T follicular helper cell (primary cell): ENCODE measurements around the gene NMRK1.

Experiments used
- DNase-seq: peaks from one replicate; pipeline ENCODE4 v3.0.0-alpha.2; 2020; ENCODE audit warnings: low read depth

Gene NMRK1

GRCh38 chr9:75063556-75064305 is 24.2 kb downstream of the NMRK1 start:
- no peak for DNase-seq

- DNase-seq, result no peak
These were observed 26.8 kb downstream of the NMRK1 start for GRCh38 chr9:75061169-75061568.

GRCh38 chr9:75054368-75055001 is 33.5 kb downstream of the NMRK1 start:
- no peak for DNase-seq

- no peak for DNase-seq
These were observed 34.1 kb downstream of the NMRK1 start for GRCh38 chr9:75053869-75054268.

- no peak for DNase-seq
These were observed 36.7 kb downstream of the NMRK1 start for GRCh38 chr9:75051285-75051684.

- DNase-seq, result no peak
These were observed 40.4 kb downstream of the NMRK1 start for GRCh38 chr9:75047506-75047905.

- no peak for DNase-seq
These were observed 41.1 kb downstream of the NMRK1 start for GRCh38 chr9:75046725-75047345.

GRCh38 chr9:75041041-75041440 is 46.9 kb downstream of the NMRK1 start:
- DNase-seq, result no peak

- DNase-seq, result no peak
These were observed 48.2 kb downstream of the NMRK1 start for GRCh38 chr9:75039801-75040200.

- no peak for DNase-seq
These were observed 48.9 kb downstream of the NMRK1 start for GRCh38 chr9:75039009-75039408.

GRCh38 chr9:75036793-75037192 is 51.2 kb downstream of the NMRK1 start:
- DNase-seq, result no peak

GRCh38 chr9:75033791-75034473 is 54.0 kb downstream of the NMRK1 start:
- no peak for DNase-seq

- DNase-seq, result no peak
These were observed 60.5 kb downstream of the NMRK1 start for GRCh38 chr9:75027187-75028107.

GRCh38 chr9:75023846-75024245 is 64.1 kb downstream of the NMRK1 start:
- DNase-seq, result no peak

- DNase-seq, result no peak
These were observed 68.3 kb downstream of the NMRK1 start for GRCh38 chr9:75019654-75020053.

GRCh38 chr9:75019022-75019421 is 68.9 kb downstream of the NMRK1 start:
- DNase-seq, result no peak

- DNase-seq, result no peak
These were observed 70.6 kb downstream of the NMRK1 start for GRCh38 chr9:75017378-75017777.

GRCh38 chr9:75013735-75014134 is 74.2 kb downstream of the NMRK1 start:
- no peak for DNase-seq
